Hepatocyte (in vitro differentiated cells): ENCODE data around the gene CLEC18C.
"Not testable (repeated sequence)": the region's sequence is repeated elsewhere in the genome, so short reads cannot be mapped to it uniquely, and the experiment has no call there.

Source experiments
- CTCF ChIP-seq: fragments of 200-600 bp; sonication (generic); IDR thresholded peaks from 2 replicates; pipeline ENCODE4 v1.5.1; 2016; ENCODE audit warnings: antibody characterized with exemption, mild to moderate bottlenecking; ENCODE audit not compliant: poor library complexity
- EZH2 ChIP-seq: fragments of 200-600 bp; sonication (generic); IDR thresholded peaks from 2 replicates; pipeline ENCODE4 v1.6.1; 2016; ENCODE audit warnings: antibody characterized with exemption, mild to moderate bottlenecking, borderline replicate concordance
- EZH2phosphoT487 ChIP-seq: fragments of 200-600 bp; sonication (generic); IDR thresholded peaks from one replicate; pipeline ENCODE4 v1.6.1; 2018; ENCODE audit warnings: antibody characterized with exemption, mild to moderate bottlenecking, low read depth, moderate library complexity; ENCODE audit not compliant: unreplicated experiment, severe bottlenecking

GRCh38 chr16:70128844-70129243 is 44.7 kb upstream of the CLEC18C start:
- not testable (repeated sequence) for TF ChIP-seq CTCF, EZH2phosphoT487, EZH2
